Measurements from ENCODE around the gene TRAF3IP3. TPM values are rescaled to one million over a fixed set of nuclear protein-coding genes. Genes with fewer than 3 reads are reported as not detected.

The TRAF3IP3 gene
- total and polyA plus RNA-seq, 2 of the 13 experiments (the other 11 are each of a cell fraction or from before 2014, with no cell fraction given) = not detected

DNA sequence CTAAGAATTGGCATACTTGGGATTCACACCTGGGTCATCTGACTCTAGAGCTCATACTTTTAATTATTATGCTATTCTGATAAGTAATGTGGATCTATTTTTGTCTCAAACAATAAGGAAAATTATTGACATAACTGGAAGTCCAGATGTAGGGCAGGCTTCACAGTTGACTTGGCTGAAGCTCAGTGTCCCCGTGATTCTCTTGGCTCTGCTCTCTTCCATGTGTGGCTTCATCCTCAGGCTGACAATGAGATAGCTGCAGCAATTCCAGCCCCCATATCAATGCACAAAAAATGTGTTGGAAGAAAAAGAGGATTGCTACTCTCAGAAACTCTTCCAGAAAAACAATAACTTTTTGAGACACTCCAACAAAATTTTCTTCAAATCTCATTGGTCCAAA, 27.4 kb upstream of the TRAF3IP3 start:
- Histone ChIP-seq H2AFZ (ENCODE audit: low read length) (no peak overlapping the region), H3K4me2 (ENCODE audit: low read depth, low read length) (no peak overlapping the region), H3K27me3 (ENCODE audit: control insufficient read depth in 1 of 2, insufficient read depth in 2 of 2, low read length in 2 of 2) (no peaks in the 10 kb centered on the region), H3K27ac (ENCODE audit: extremely low read length, insufficient read depth, low read length) (no peak overlapping the region), H3K4me1 (ENCODE audit: insufficient read depth, low read length) (no peaks in the 10 kb centered on the region), H3K4me3 (replicated peaks in 1 of 3; ENCODE audit: insufficient read depth in 1 of 3, low read depth in 2 of 3, low read length in 3 of 3) (no peak overlapping the region), H3K9me3 (ENCODE audit: low read length) (no peaks in the 10 kb centered on the region), H4K20me1 (ENCODE audit: insufficient read depth, low read length) (no peaks in the 10 kb centered on the region), H3K36me3 (replicated peaks in 1 of 2; ENCODE audit: control insufficient read depth in 1 of 2, insufficient read depth in 2 of 2, low read length in 2 of 2) (no peaks in the 10 kb centered on the region), H3K9ac (ENCODE audit: insufficient read depth, low read depth, low read length) (no peak overlapping the region), H3K79me2 (ENCODE audit: insufficient read depth, low read length) (no peaks in the 10 kb centered on the region)
- ChIA-PET CTCF (ENCODE audit: low intra/inter-chr PET ratio, low total read pairs) (no interaction called here), POLR2A (no interaction called here)
- BruUV-seq (replicated peaks) = no TSS peak
- in situ Hi-C loops (cut with HindIII; ENCODE audit: extremely low pct_ligation_motif_present, low pct_unique_long_range_greater_than_20kb) = no loop called here
- ATAC-seq = no peak
- intact Hi-C loops (cut with micrococcal nuclease; ENCODE audit: unreplicated experiment) = no loop called here
- FAIRE-seq = no peak
- no peak for DNase-seq (ENCODE audit: low spot score)
- WGBS (ENCODE audit: low lambda C conversion rate) = 0% methylated on average over 1 of the region's 1 CpG
- TF ChIP-seq JUND (CRISPR knock-in tag; IDR thresholded peaks at IDR 0.05) = no peak
- TF ChIP-seq, protein P1, sequence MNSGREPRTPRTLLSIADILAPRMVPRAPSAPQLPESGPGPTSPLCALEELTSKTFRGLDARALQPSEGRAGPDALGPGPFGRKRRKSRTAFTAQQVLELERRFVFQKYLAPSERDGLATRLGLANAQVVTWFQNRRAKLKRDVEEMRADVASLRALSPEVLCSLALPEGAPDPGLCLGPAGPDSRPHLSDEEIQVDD (CRISPR knock-in tag; IDR thresholded peaks at IDR 0.05; ENCODE audit: borderline replicate concordance) = no peak
- TF ChIP-seq, protein P2, sequence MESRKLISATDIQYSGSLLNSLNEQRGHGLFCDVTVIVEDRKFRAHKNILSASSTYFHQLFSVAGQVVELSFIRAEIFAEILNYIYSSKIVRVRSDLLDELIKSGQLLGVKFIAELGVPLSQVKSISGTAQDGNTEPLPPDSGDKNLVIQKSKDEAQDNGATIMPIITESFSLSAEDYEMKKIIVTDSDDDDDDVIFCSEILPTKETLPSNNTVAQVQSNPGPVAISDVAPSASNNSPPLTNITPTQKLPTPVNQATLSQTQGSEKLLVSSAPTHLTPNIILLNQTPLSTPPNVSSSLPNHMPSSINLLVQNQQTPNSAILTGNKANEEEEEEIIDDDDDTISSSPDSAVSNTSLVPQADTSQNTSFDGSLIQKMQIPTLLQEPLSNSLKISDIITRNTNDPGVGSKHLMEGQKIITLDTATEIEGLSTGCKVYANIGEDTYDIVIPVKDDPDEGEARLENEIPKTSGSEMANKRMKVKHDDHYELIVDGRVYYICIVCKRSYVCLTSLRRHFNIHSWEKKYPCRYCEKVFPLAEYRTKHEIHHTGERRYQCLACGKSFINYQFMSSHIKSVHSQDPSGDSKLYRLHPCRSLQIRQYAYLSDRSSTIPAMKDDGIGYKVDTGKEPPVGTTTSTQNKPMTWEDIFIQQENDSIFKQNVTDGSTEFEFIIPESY (CRISPR knock-in tag; IDR thresholded peaks at IDR 0.05) = no peak
- TF ChIP-seq ZNF703 (CRISPR knock-in tag; IDR thresholded peaks at IDR 0.05; ENCODE audit: borderline replicate concordance) = no peak
- TF ChIP-seq, protein P3, sequence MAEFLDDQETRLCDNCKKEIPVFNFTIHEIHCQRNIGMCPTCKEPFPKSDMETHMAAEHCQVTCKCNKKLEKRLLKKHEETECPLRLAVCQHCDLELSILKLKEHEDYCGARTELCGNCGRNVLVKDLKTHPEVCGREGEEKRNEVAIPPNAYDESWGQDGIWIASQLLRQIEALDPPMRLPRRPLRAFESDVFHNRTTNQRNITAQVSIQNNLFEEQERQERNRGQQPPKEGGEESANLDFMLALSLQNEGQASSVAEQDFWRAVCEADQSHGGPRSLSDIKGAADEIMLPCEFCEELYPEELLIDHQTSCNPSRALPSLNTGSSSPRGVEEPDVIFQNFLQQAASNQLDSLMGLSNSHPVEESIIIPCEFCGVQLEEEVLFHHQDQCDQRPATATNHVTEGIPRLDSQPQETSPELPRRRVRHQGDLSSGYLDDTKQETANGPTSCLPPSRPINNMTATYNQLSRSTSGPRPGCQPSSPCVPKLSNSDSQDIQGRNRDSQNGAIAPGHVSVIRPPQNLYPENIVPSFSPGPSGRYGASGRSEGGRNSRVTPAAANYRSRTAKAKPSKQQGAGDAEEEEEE (CRISPR knock-in tag; IDR thresholded peaks at IDR 0.05; ENCODE audit: borderline replicate concordance) = no peak
- TF ChIP-seq ZNF547 (CRISPR knock-in tag; IDR thresholded peaks at IDR 0.05) = no peak
- TF ChIP-seq BCL6 (CRISPR knock-in tag; IDR thresholded peaks at IDR 0.05) = no peak
- TF ChIP-seq ELF1 (CRISPR knock-in tag; IDR thresholded peaks at IDR 0.05) = no peak
- TF ChIP-seq YY1 (IDR thresholded peaks at IDR 0.05; ENCODE audit: insufficient read depth, insufficient replicate concordance, low read depth, low read length) = no peak
- no peak for TF ChIP-seq SUZ12 (IDR thresholded peaks at IDR 0.05; ENCODE audit: low read depth, low read length)
- TF ChIP-seq NFKBIZ (CRISPR knock-in tag; IDR thresholded peaks at IDR 0.05) = no peak
- TF ChIP-seq, protein P4, sequence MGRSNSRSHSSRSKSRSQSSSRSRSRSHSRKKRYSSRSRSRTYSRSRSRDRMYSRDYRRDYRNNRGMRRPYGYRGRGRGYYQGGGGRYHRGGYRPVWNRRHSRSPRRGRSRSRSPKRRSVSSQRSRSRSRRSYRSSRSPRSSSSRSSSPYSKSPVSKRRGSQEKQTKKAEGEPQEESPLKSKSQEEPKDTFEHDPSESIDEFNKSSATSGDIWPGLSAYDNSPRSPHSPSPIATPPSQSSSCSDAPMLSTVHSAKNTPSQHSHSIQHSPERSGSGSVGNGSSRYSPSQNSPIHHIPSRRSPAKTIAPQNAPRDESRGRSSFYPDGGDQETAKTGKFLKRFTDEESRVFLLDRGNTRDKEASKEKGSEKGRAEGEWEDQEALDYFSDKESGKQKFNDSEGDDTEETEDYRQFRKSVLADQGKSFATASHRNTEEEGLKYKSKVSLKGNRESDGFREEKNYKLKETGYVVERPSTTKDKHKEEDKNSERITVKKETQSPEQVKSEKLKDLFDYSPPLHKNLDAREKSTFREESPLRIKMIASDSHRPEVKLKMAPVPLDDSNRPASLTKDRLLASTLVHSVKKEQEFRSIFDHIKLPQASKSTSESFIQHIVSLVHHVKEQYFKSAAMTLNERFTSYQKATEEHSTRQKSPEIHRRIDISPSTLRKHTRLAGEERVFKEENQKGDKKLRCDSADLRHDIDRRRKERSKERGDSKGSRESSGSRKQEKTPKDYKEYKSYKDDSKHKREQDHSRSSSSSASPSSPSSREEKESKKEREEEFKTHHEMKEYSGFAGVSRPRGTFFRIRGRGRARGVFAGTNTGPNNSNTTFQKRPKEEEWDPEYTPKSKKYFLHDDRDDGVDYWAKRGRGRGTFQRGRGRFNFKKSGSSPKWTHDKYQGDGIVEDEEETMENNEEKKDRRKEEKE (IDR thresholded peaks at IDR 0.05) = no peak
- no peak for TF ChIP-seq ZSCAN25 (CRISPR knock-in tag; IDR thresholded peaks at IDR 0.05)
- no peak for TF ChIP-seq ADNP (CRISPR knock-in tag; IDR thresholded peaks at IDR 0.05)
- no peak for TF ChIP-seq ZNF883 (CRISPR knock-in tag; IDR thresholded peaks at IDR 0.05; ENCODE audit: not compliant biosample characterization)
- TF ChIP-seq, protein P5, sequence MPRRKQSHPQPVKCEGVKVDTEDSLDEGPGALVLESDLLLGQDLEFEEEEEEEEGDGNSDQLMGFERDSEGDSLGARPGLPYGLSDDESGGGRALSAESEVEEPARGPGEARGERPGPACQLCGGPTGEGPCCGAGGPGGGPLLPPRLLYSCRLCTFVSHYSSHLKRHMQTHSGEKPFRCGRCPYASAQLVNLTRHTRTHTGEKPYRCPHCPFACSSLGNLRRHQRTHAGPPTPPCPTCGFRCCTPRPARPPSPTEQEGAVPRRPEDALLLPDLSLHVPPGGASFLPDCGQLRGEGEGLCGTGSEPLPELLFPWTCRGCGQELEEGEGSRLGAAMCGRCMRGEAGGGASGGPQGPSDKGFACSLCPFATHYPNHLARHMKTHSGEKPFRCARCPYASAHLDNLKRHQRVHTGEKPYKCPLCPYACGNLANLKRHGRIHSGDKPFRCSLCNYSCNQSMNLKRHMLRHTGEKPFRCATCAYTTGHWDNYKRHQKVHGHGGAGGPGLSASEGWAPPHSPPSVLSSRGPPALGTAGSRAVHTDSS (CRISPR knock-in tag; conservative IDR thresholded peaks at IDR 0.05) = no peak
- TF ChIP-seq KDM1A (CRISPR knock-in tag; IDR thresholded peaks at IDR 0.05) = no peak
- no peak for TF ChIP-seq HDAC6 (IDR thresholded peaks at IDR 0.05; ENCODE audit: low read depth, low read length)

All from HepG2 (cell line).